CD14-positive monocyte (primary cell): Measurements from ENCODE around the gene FN1. TPM values are rescaled to one million over a fixed set of nuclear protein-coding genes. Genes with fewer than 3 reads are reported as not detected.

ENCODE experiments used
- DNase-seq, 3 donors: peaks; one replicate each; pipeline ENCODE4 v3.0.0-alpha.2; 2011 to 2022
- H2AFZ ChIP-seq: 2 replicates; pipeline ENCODE4 v1.6.0; 2012; ENCODE audit warnings: mild to moderate bottlenecking, low read depth, low read length, inconsistent platforms; ENCODE audit not compliant: insufficient read depth, poor library complexity, severe bottlenecking
- H3K27ac ChIP-seq, 2 donors: 1 replicate in 1 of 2; 2 replicates in 1 of 2; pipeline ENCODE4 v1.5.1; 2012 to 2013; ENCODE audit warnings: low read length in 2 of 2, control low read depth in 1 of 2, inconsistent platforms in 1 of 2, low read depth in 1 of 2, mild to moderate bottlenecking in 1 of 2
- H3K27me3 ChIP-seq, 2 donors: one replicate each; pipeline versions ENCODE4 v1.6.0 to v1.6.1; 2011 to 2013; ENCODE audit warnings: low read length in 2 of 2; ENCODE audit not compliant: control insufficient read depth in 2 of 2, insufficient read depth in 2 of 2
- H3K36me3 ChIP-seq, 2 donors: replicated peaks in 1 of 2; 1 replicate in 1 of 2; 2 replicates in 1 of 2; pipeline versions ENCODE4 v1.5.1 to v1.6.1; 2012 to 2013; ENCODE audit warnings: low read length in 2 of 2, control low read depth in 1 of 2, inconsistent platforms in 1 of 2, mild to moderate bottlenecking in 1 of 2; ENCODE audit not compliant: insufficient read depth in 2 of 2, control insufficient read depth in 1 of 2
- H3K4me1 ChIP-seq, 2 donors: 1 replicate in 1 of 2; 2 replicates in 1 of 2; pipeline versions ENCODE4 v1.5.1 to v1.6.1; 2012 to 2013; ENCODE audit warnings: low read length in 2 of 2, control low read depth in 1 of 2, inconsistent platforms in 1 of 2, mild to moderate bottlenecking in 1 of 2, moderate library complexity in 1 of 2; ENCODE audit not compliant: insufficient read depth in 2 of 2, control insufficient read depth in 1 of 2
- H3K4me2 ChIP-seq: replicated peaks from 2 replicates; pipeline ENCODE3; 2012; ENCODE audit warnings: low read length, moderate library complexity, mild to moderate bottlenecking; ENCODE audit not compliant: poor library complexity, severe bottlenecking; ENCODE audit errors: extremely low read depth
- H3K4me3 ChIP-seq, 3 experiments: fragments of 200-600 bp in 1 of 3; sonication (generic) in 1 of 3; replicated peaks in 1 of 3; 1 replicate in 2 of 3; 2 replicates in 1 of 3; pipeline ENCODE4 v1.5.1; 2011 to 2013; ENCODE audit warnings: low read length in 3 of 3, mild to moderate bottlenecking in 3 of 3, control low read depth in 2 of 3, low read depth in 2 of 3, inconsistent platforms in 1 of 3, moderate library complexity in 1 of 3
- H3K79me2 ChIP-seq: 2 replicates; pipeline ENCODE4 v1.6.0; 2012; ENCODE audit warnings: mild to moderate bottlenecking, control low read depth, inconsistent platforms, low read length, moderate library complexity; ENCODE audit not compliant: insufficient read depth
- H3K9ac ChIP-seq: 2 replicates; pipeline ENCODE4 v1.6.0; 2017; ENCODE audit warnings: low read length, mild to moderate bottlenecking; ENCODE audit not compliant: insufficient read depth, poor library complexity, severe bottlenecking
- H3K9me3 ChIP-seq, 2 donors: replicated peaks in 1 of 2; 1 replicate in 1 of 2; 2 replicates in 1 of 2; pipeline versions ENCODE4 v1.5.1 to v1.6.1; 2012 to 2013; ENCODE audit warnings: low read length in 2 of 2, control low read depth in 1 of 2; ENCODE audit not compliant: control insufficient read depth in 1 of 2, insufficient read depth in 1 of 2
- H4K20me1 ChIP-seq: 2 replicates; pipeline ENCODE4 v1.6.0; 2012; ENCODE audit warnings: mild to moderate bottlenecking, low read length, control low read depth, moderate library complexity; ENCODE audit not compliant: insufficient read depth
- H3K27ac Mint-ChIP-seq, 7 donors: one replicate each; pipeline ENCODE4 v1.8.0; 2020; ENCODE audit warnings: mild to moderate bottlenecking in 7 of 7, mixed read lengths in 7 of 7, moderate library complexity in 6 of 7, inconsistent platforms in 2 of 7
- H3K27me3 Mint-ChIP-seq, 3 donors: one replicate each; pipeline ENCODE4 v1.8.0; 2021 to 2022; ENCODE audit warnings: low read depth in 3 of 3, mild to moderate bottlenecking in 3 of 3, mixed read lengths in 3 of 3, moderate library complexity in 3 of 3, inconsistent platforms in 1 of 3
- H3K36me3 Mint-ChIP-seq, 2 donors: one replicate each; pipeline ENCODE4 v1.8.0; 2020; ENCODE audit warnings: mixed read lengths in 2 of 2, inconsistent platforms in 1 of 2, mild to moderate bottlenecking in 1 of 2
- H3K4me1 Mint-ChIP-seq: one replicate; pipeline ENCODE4 v1.8.0; 2020; ENCODE audit warnings: mild to moderate bottlenecking, mixed read lengths
- H3K4me3 Mint-ChIP-seq, 2 donors: one replicate each; pipeline ENCODE4 v1.8.0; 2020; ENCODE audit warnings: mild to moderate bottlenecking in 2 of 2, mixed read lengths in 2 of 2, moderate library complexity in 1 of 2
- H3K9me3 Mint-ChIP-seq, 7 donors: one replicate each; pipeline ENCODE4 v1.8.0; 2020 to 2022; ENCODE audit warnings: mixed read lengths in 7 of 7, mild to moderate bottlenecking in 6 of 7, moderate library complexity in 6 of 7, inconsistent platforms in 2 of 7
- CTCF ChIP-seq: fragments of 200-600 bp; IDR thresholded peaks from one replicate; pipeline ENCODE4 v1.8.0; 2022; ENCODE audit warnings: antibody characterized with exemption, mild to moderate bottlenecking
- WGBS: methylation state at CpG from one replicate; pipeline ENCODE4 v1.1.5; 2013; ENCODE audit warnings: missing lambda C conversion rate; ENCODE audit not compliant: insufficient coverage; 5-methylcytosine and 5-hydroxymethylcytosine counted together
- intact Hi-C, 2 donors: fragments of 100-400 bp; cut with micrococcal nuclease; formaldehyde crosslinking; loops; one replicate each; pipeline versions ENCODE4 v1.15.0 to v1.15.1; 2023
- polyA plus RNA-seq, 3 donors: library from polyadenylated mRNA; depleted of rRNA in 1 of 3; unstranded in 2 of 3; stranded (reverse) in 1 of 3; fragments of 300-500 nt in 2 of 3; fragments of >200 nt in 1 of 3; fragmentation: Illumina TruSeq in 2 of 3; gene quantifications; 1 replicate in 2 of 3; 2 replicates in 1 of 3; pipeline ENCODE4 v1.2.3, GENCODE V29; 2012 to 2021

The FN1 gene
- polyA plus RNA-seq, 3 donors, result 0.21 to 0.72 (median 0.23) TPM

GRCh38 chr2:215338883-215339679 lies 96.8 kb downstream of the FN1 start:
- Histone ChIP-seq H3K4me1 (no peaks in the 10 kb centered on the region), H3K9me3 (no peaks in the 10 kb centered on the region), H3K4me2 (no peak overlapping the region), H3K9ac (no peak overlapping the region), H3K36me3 (peaks cover 67 to 91% of the 10 kb centered on the region in 2 donors), H3K27ac (no peak overlapping the region), H3K79me2 (no peaks in the 10 kb centered on the region), H3K4me3 (no peak overlapping the region), H2AFZ (no peak overlapping the region), H4K20me1 (no peaks in the 10 kb centered on the region), H3K27me3 (no peaks in the 10 kb centered on the region)
- Mint-ChIP-seq H3K27ac (peak overlapping the region in 2 of 7 donors; percentile 32 to 40), H3K36me3 (peaks cover 80 to 85% of the 10 kb centered on the region in 2 donors), H3K9me3 (peaks cover 0 to 2% (median 0%) of the 10 kb centered on the region in 7 donors), H3K4me3 (no peak overlapping the region), H3K27me3 (peaks cover 0 to 2% (median 0%) of the 10 kb centered on the region in 3 donors), H3K4me1 (no peaks in the 10 kb centered on the region)
- no peak for TF ChIP-seq CTCF
- intact Hi-C loops, result no loop called here
- WGBS, result 100% methylated on average over 4 of the region's 7 CpGs
- no peak for DNase-seq

- Mint-ChIP-seq H3K4me1 (no peaks in the 10 kb centered on the region), H3K9me3 (no peaks in the 10 kb centered on the region), H3K36me3 (peaks cover 74 to 80% of the 10 kb centered on the region in 2 donors), H3K27ac (no peak overlapping the region), H3K4me3 (no peak overlapping the region), H3K27me3 (peaks cover 0 to 2% (median 0%) of the 10 kb centered on the region in 3 donors)
- Histone ChIP-seq H3K4me2 (no peak overlapping the region), H4K20me1 (no peaks in the 10 kb centered on the region), H3K27me3 (no peaks in the 10 kb centered on the region), H3K79me2 (no peaks in the 10 kb centered on the region), H2AFZ (no peak overlapping the region), H3K9me3 (no peaks in the 10 kb centered on the region), H3K36me3 (peaks cover 53 to 93% of the 10 kb centered on the region in 2 donors), H3K27ac (no peak overlapping the region), H3K4me3 (no peak overlapping the region), H3K9ac (no peak overlapping the region), H3K4me1 (no peaks in the 10 kb centered on the region)
- WGBS, result no CpG with 5 or more reads among the region's 5 CpGs
- TF ChIP-seq CTCF, result no peak
- DNase-seq, result no peak
- intact Hi-C loops, result no loop called here
Measured at GRCh38 chr2:215332872-215333595, 102.8 kb downstream of the FN1 start.
